SK-N-SH (cell line): Measurements from ENCODE around the gene GSK3B.

ENCODE experiments used
- CTCF ChIP-seq: fragments of 200-600 bp; sonication (generic); IDR thresholded peaks from 2 replicates; pipeline ENCODE4 v1.6.1; 2017; ENCODE audit warnings: antibody characterized with exemption, mild to moderate bottlenecking, moderate library complexity
- FOXJ3 ChIP-seq: sonication (generic); formaldehyde crosslinking; IDR thresholded peaks from 2 replicates; pipeline ENCODE4 v1.5.1; 2020; ENCODE audit warnings: mild to moderate bottlenecking, missing genetic modification reagents

GRCh38 chr3:119944091-119944490, 150.2 kb downstream of the GSK3B start:
- no peak for TF ChIP-seq CTCF
- no peak for TF ChIP-seq FOXJ3 (CRISPR knock-in tag)
